Measurements from ENCODE around the gene HSPG2.

DNA sequence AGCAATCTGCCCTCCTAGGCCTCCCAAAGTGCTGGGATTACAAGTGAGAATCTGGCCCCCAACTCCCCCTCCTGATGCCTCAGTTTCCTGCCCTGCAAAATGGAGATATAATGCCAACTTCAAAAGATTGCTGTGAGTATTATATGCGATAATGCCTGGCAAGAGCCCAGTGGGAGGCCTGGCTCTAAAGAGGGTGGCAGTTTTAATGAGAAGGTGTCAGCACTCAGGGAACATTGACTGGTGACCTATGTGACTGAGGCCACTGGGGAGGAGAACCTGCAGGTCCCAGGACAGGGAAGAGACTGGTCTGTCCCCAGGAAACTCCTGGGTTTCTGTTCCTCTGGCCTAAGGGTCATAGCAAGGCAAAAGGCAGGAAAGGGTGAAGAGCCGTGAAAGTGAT, 11.0 kb downstream of the HSPG2 start:
- TF ChIP-seq, protein P1, sequence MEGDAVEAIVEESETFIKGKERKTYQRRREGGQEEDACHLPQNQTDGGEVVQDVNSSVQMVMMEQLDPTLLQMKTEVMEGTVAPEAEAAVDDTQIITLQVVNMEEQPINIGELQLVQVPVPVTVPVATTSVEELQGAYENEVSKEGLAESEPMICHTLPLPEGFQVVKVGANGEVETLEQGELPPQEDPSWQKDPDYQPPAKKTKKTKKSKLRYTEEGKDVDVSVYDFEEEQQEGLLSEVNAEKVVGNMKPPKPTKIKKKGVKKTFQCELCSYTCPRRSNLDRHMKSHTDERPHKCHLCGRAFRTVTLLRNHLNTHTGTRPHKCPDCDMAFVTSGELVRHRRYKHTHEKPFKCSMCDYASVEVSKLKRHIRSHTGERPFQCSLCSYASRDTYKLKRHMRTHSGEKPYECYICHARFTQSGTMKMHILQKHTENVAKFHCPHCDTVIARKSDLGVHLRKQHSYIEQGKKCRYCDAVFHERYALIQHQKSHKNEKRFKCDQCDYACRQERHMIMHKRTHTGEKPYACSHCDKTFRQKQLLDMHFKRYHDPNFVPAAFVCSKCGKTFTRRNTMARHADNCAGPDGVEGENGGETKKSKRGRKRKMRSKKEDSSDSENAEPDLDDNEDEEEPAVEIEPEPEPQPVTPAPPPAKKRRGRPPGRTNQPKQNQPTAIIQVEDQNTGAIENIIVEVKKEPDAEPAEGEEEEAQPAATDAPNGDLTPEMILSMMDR (conservative IDR thresholded peaks at IDR 0.05; ENCODE audit: low read depth, low read length) = no peak
- TF ChIP-seq EZH2phosphoT487 (IDR thresholded peaks at IDR 0.05; ENCODE audit: borderline replicate concordance, low read length) (no peak), EZH2 (IDR thresholded peaks at IDR 0.05; ENCODE audit: low read length, unreplicated experiment) (no peak)

Data from PC-3 (cell line).